K562 (cell line): ENCODE results near the gene EYA4. TPM values are rescaled to one million over a fixed set of nuclear protein-coding genes. Genes with fewer than 3 reads are reported as not detected.

Source experiments
- ATAC-seq: fragments of 200-7000 bp; cut with Tn5 transposase; 3 replicates; pipeline ENCODE4 v1.9.1; 2020; ENCODE audit warnings: moderate library complexity
- BruUV-seq: library from RNA; stranded (reverse); fragments of 400-500 nt; replicated peaks from 2 replicates; lab custom pipeline; 2021; lab: Mats Ljungman, UMichigan
- CTCF ChIA-PET: fragments of 300-600 bp; formaldehyde crosslinking; extraction: SDS; loops from one replicate; lab custom pipeline; 2021; ENCODE audit warnings: low intra/inter-chr PET ratio; lab: Yijun Ruan, JAX
- POLR2A ChIA-PET: fragments of 300-600, 350-650 bp; sonication (Branson Sonifier 250); formaldehyde crosslinking; extraction: SDS; loops from one replicate; lab custom pipeline; 2021; ENCODE audit warnings: antibody characterized with exemption, inconsistent platforms; lab: Yijun Ruan, JAX
- DNase-seq, 4 experiments: peaks; one replicate each; pipeline versions ENCODE4 v3.0.0 to v3.0.0-alpha.2; 2011 to 2018; ENCODE audit warnings: low spot score in 3 of 4, mixed read lengths in 3 of 4; ENCODE audit errors: extremely low read depth in 1 of 4
- FAIRE-seq: peaks from 2 replicates; lab custom pipeline; 2011; peaks lifted over from hg19 to GRCh38; lab: Jason Lieb, UNC
- H2AFZ ChIP-seq: 2 replicates; pipeline ENCODE4 v1.6.0; 2011; ENCODE audit warnings: low read depth, low read length, control low read depth, inconsistent platforms
- H3K27ac ChIP-seq: fragments of 200-600 bp; 3 replicates; pipeline ENCODE4 v1.8.0; 2011; ENCODE audit warnings: low read depth, mild to moderate bottlenecking, control low read depth, inconsistent platforms, low read length, moderate library complexity, mixed read lengths; ENCODE audit errors: extremely low read depth
- H3K27me3 ChIP-seq, 2 experiments: fragments of 300-600 bp in 1 of 2; 2 replicates in 1 of 2; 3 replicates in 1 of 2; pipeline versions ENCODE4 v1.6.0 to v1.8.0; 2011; ENCODE audit warnings: inconsistent platforms in 2 of 2, low read length in 2 of 2, mild to moderate bottlenecking in 1 of 2, mixed read lengths in 1 of 2, moderate library complexity in 1 of 2; ENCODE audit not compliant: control insufficient read depth in 2 of 2, insufficient read depth in 2 of 2
- H3K36me3 ChIP-seq: fragments of 300-600 bp; 3 replicates; pipeline ENCODE4 v1.8.0; 2011; ENCODE audit warnings: mild to moderate bottlenecking, low read length, inconsistent platforms; ENCODE audit not compliant: control insufficient read depth, insufficient read depth
- H3K4me1 ChIP-seq, 2 experiments: fragments of 200-600 bp in 1 of 2; replicated peaks in 1 of 2; 2 replicates in 1 of 2; 3 replicates in 1 of 2; pipeline versions ENCODE4 v1.5.1 to v1.8.0; 2011; ENCODE audit warnings: inconsistent platforms in 2 of 2, low read length in 2 of 2, mild to moderate bottlenecking in 1 of 2, mixed read lengths in 1 of 2, moderate library complexity in 1 of 2; ENCODE audit not compliant: control insufficient read depth in 2 of 2, insufficient read depth in 2 of 2
- H3K4me2 ChIP-seq: 2 replicates; pipeline ENCODE4 v1.6.1; 2011; ENCODE audit warnings: low read length, control low read depth, inconsistent platforms, mixed read lengths; ENCODE audit not compliant: insufficient read depth
- H3K4me3 ChIP-seq: fragments of 200-600 bp; sonication (generic), shearing (Covaris generic); 2 replicates; pipeline ENCODE4 v1.5.1; 2016; ENCODE audit warnings: control low read depth, inconsistent platforms
- H3K79me2 ChIP-seq: fragments of 200-600 bp; 3 replicates; pipeline ENCODE4 v1.8.0; 2011; ENCODE audit warnings: low read length, inconsistent platforms; ENCODE audit not compliant: control insufficient read depth, insufficient read depth
- H3K9ac ChIP-seq, 2 experiments: 2 replicates each; pipeline versions ENCODE4 v1.6.0 to v1.6.1; 2011; ENCODE audit warnings: low read depth in 2 of 2, low read length in 2 of 2, control low read depth in 1 of 2, inconsistent platforms in 1 of 2, mild to moderate bottlenecking in 1 of 2, mixed read lengths in 1 of 2; ENCODE audit not compliant: insufficient read depth in 1 of 2
- H3K9me1 ChIP-seq: one replicate; pipeline ENCODE4 v1.6.0; 2011; ENCODE audit warnings: inconsistent platforms, mild to moderate bottlenecking, low read length, moderate library complexity; ENCODE audit not compliant: control insufficient read depth, insufficient read depth
- H3K9me3 ChIP-seq: replicated peaks from 2 replicates; pipeline ENCODE4 v1.5.1; 2011; ENCODE audit warnings: low read depth, low read length, inconsistent platforms; ENCODE audit not compliant: control insufficient read depth, insufficient read depth
- H4K20me1 ChIP-seq: replicated peaks from 2 replicates; pipeline ENCODE4 v1.6.1; 2011; ENCODE audit warnings: low read length, inconsistent platforms, mixed read lengths; ENCODE audit not compliant: control insufficient read depth, insufficient read depth
- FOXP4 ChIP-seq: sonication (generic); formaldehyde crosslinking; IDR thresholded peaks from 2 replicates; pipeline ENCODE4 v1.8.0; 2022; ENCODE audit warnings: mild to moderate bottlenecking, missing genetic modification reagents, borderline replicate concordance
- IRF2 ChIP-seq: sonication (generic); formaldehyde crosslinking; IDR thresholded peaks from 2 replicates; pipeline ENCODE4 v1.8.1; 2022; ENCODE audit warnings: mild to moderate bottlenecking, missing genetic modification reagents
- NFIX ChIP-seq: fragments of 250-450 bp; sonication (Bioruptor Pico); IDR thresholded peaks from 2 replicates; pipeline ENCODE4 v1.4.0; 2020; ENCODE audit warnings: low read depth, mild to moderate bottlenecking, moderate library complexity
- TCFL5 ChIP-seq: fragments of 250-450 bp; sonication (Bioruptor Pico); conservative IDR thresholded peaks from 2 replicates; pipeline ENCODE4 v1.6.1; 2021; ENCODE audit warnings: mild to moderate bottlenecking, moderate library complexity, matching md5 sums
- THRA ChIP-seq: fragments of 450-650 bp; IDR thresholded peaks from 2 replicates; pipeline ENCODE4 v1.6.1; 2017; ENCODE audit warnings: mild to moderate bottlenecking, moderate library complexity
- ZNF407 ChIP-seq: fragments of 450-650 bp; IDR thresholded peaks from 2 replicates; pipeline ENCODE4 v1.6.1; 2016; ENCODE audit warnings: low read depth
- ZNF717 ChIP-seq: fragments of 250-450 bp; sonication (Bioruptor Pico); IDR thresholded peaks from 2 replicates; pipeline ENCODE4 v1.5.0; 2021
- WGBS: fragments of 100-300 bp; shearing (Covaris generic); methylation state at CpG from one replicate; pipeline ENCODE4 v1.1.6; 2016; ENCODE audit warnings: low coverage, mixed read lengths; ENCODE audit not compliant: insufficient coverage; ENCODE audit errors: missing lambda C conversion rate; 5-methylcytosine and 5-hydroxymethylcytosine counted together
- in situ Hi-C: fragments of 300-500 bp; cut with MboI; formaldehyde crosslinking; loops from 4 replicates; pipeline ENCODE4 v1.15.0; 2018; ENCODE audit warnings: inconsistent platforms, mixed read lengths
- intact Hi-C: fragments of 100-400 bp; cut with micrococcal nuclease; formaldehyde crosslinking; loops from 2 replicates; pipeline ENCODE4 v1.14.2; 2022
- polyA plus RNA-seq, 8 experiments: library from polyadenylated mRNA; depleted of rRNA in 4 of 8; stranded (reverse) in 5 of 8; unstranded in 3 of 8; fragments of >200 nt; fragmentation: Nextera tagmentation in 2 of 8; fragmentation: Illumina TruSeq in 1 of 8; extraction: Ambion mirVana in 2 of 8; extraction: Trizol in 1 of 8; gene quantifications; 2 replicates each; pipeline versions ENCODE4 v1.2.1 to v1.2.3, GENCODE V29; 2011 to 2014; ENCODE audit warnings: inconsistent platforms in 1 of 8, missing spikeins in 1 of 8
- total RNA-seq, 7 experiments: library from RNA; depleted of rRNA in 6 of 7; stranded (reverse); fragments of >200 nt in 6 of 7; fragmentation: Illumina TruSeq in 2 of 7; extraction: Trizol in 2 of 7; gene quantifications; 2 replicates each; pipeline versions ENCODE4 v1.2.1 to v1.2.3, GENCODE V29; 2011 to 2021; ENCODE audit warnings: low replicate concordance in 1 of 7

The EYA4 gene
- total and polyA plus RNA-seq, 9 of the 15 experiments (the other 6 are each of a cell fraction or from before 2014, with no cell fraction given) = 0.03 to 0.04 TPM; not detected in 7

- Histone ChIP-seq H3K9me3 (no peaks in the 10 kb centered on the region), H4K20me1 (no peaks in the 10 kb centered on the region), H3K27me3 (no peaks in the 10 kb centered on the region), H3K4me2 (no peak overlapping the region), H3K4me3 (no peak overlapping the region), H3K36me3 (no peaks in the 10 kb centered on the region), H3K4me1 (no peaks in the 10 kb centered on the region), H3K9ac (no peak overlapping the region), H3K9me1 (no peaks in the 10 kb centered on the region), H3K79me2 (no peaks in the 10 kb centered on the region), H3K27ac (no peak overlapping the region), H2AFZ (no peak overlapping the region)
- POLR2A ChIA-PET = no interaction called here
- WGBS = 0% methylated on average over 6 of the region's 6 CpGs
- ATAC-seq (no peak), DNase-seq (no peak), FAIRE-seq (no peak)
- TF ChIP-seq THRA = no peak
- no peak for TF ChIP-seq FOXP4
- no peak for TF ChIP-seq IRF2 (CRISPR knock-in tag)
- TF ChIP-seq TCFL5 (CRISPR knock-in tag) = no peak
- no peak for TF ChIP-seq ZNF407
- no peak for TF ChIP-seq NFIX (CRISPR knock-in tag)
- no peak for TF ChIP-seq ZNF717
- CTCF ChIA-PET = no interaction called here
- in situ Hi-C loops = no loop called here
- no TSS peak for BruUV-seq
- intact Hi-C loops = no loop called here
These were observed 155.3 kb downstream of the EYA4 start for GRCh38 chr6:133396233-133396983.
